Measurements from ENCODE around the gene UBXN1. TPM values are rescaled to one million over a fixed set of nuclear protein-coding genes. Genes with fewer than 3 reads are reported as not detected.

The UBXN1 gene
- total and polyA plus RNA-seq, 2 donors from 2014 or later, result 89.2 to 139 TPM

DNA sequence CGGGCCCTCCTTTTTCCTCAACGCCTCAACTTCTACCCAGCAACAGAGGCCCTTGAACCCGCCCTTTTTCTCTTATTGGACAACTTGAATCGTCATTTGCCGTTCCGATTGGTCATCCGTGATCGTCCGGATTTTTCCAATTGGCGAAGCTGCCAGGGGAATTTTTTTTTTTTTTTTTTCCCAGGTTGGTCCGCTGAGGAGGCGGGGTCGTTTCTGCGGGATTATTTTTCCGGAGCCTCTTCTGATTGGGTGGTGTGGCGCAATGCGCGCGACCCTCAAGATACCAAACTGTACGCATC, 48.9 kb upstream of the UBXN1 start:
- Histone ChIP-seq H3K9me3 (ENCODE audit: control insufficient read depth in 2 of 3, insufficient read depth in 1 of 3, low read length in 3 of 3) (no peaks in the 10 kb centered on the region), H3K9ac (ENCODE audit: low read length in 3 of 3) (peak overlapping the region; percentile 88 to 96 (median 93)), H3K4me1 (ENCODE audit: control insufficient read depth in 2 of 3, insufficient read depth in 2 of 3, low read depth in 1 of 3, low read length in 3 of 3) (peaks cover 3 to 18% (median 4%) of the 10 kb centered on the region in 3 donors), H3K27me3 (ENCODE audit: control insufficient read depth, insufficient read depth, low read length) (no peaks in the 10 kb centered on the region), H3K36me3 (ENCODE audit: control insufficient read depth in 2 of 3, insufficient read depth in 3 of 3, low read length in 3 of 3) (peaks cover under 1 to 13% (median 7%) of the 10 kb centered on the region in 3 donors), H3K27ac (ENCODE audit: low read depth in 2 of 2, low read length in 2 of 2) (peak overlapping the region; percentile 97 to 99), H3K4me3 (ENCODE audit: low read length in 3 of 3) (peak overlapping the region; percentile 96 to 99 (median 96))
- FAIRE-seq (peak; percentile 88), DNase-seq (peak; percentile 91 to 99 (median 96))
- intact Hi-C loops (cut with DNase I), result no loop called here
- no peak for TF ChIP-seq CTCF (IDR thresholded peaks at IDR 0.05; ENCODE audit: borderline replicate concordance, extremely low read depth, insufficient read depth)

GRCh38 chr11:62727165-62727871, 48.4 kb upstream of the UBXN1 start, which contains the start of gene HNRNPUL2:
TSS of gene HNRNPUL2 (minus strand) at chr11:62727457. CDS start at chr11:62727156, 301 bp downstream.
- intact Hi-C loops (cut with DNase I), result no loop called here
- Histone ChIP-seq H3K9ac (ENCODE audit: low read length in 3 of 3) (peak within 1 kb of the TSS; percentile 88 to 96 (median 93)), H3K36me3 (ENCODE audit: control insufficient read depth in 2 of 3, insufficient read depth in 3 of 3, low read length in 3 of 3) (peaks cover 6 to 18% (median 12%) of the 10 kb centered on the region in 3 donors), H3K9me3 (ENCODE audit: control insufficient read depth in 2 of 3, insufficient read depth in 1 of 3, low read length in 3 of 3) (no peaks in the 10 kb centered on the region), H3K4me1 (ENCODE audit: control insufficient read depth in 2 of 3, insufficient read depth in 2 of 3, low read depth in 1 of 3, low read length in 3 of 3) (peaks cover 3 to 18% (median 4%) of the 10 kb centered on the region in 3 donors), H3K27ac (ENCODE audit: low read depth in 2 of 2, low read length in 2 of 2) (peak within 1 kb of the TSS; percentile 97 to 99), H3K27me3 (ENCODE audit: control insufficient read depth, insufficient read depth, low read length) (no peaks in the 10 kb centered on the region), H3K4me3 (ENCODE audit: low read length in 3 of 3) (peak within 1 kb of the TSS; percentile 96 to 99 (median 96))
- no peak for FAIRE-seq
- DNase-seq, result peak; percentile 99 to 100 (median 99)
- no peak for TF ChIP-seq CTCF (IDR thresholded peaks at IDR 0.05; ENCODE audit: borderline replicate concordance, extremely low read depth, insufficient read depth)

GRCh38 chr11:62726915-62727164, 48.0 kb upstream of the UBXN1 start:
- FAIRE-seq, result no peak
- no peak for DNase-seq
- peak overlapping the region; percentile 97 to 99 for H3K27ac ChIP-seq (ENCODE audit: low read depth in 2 of 2, low read length in 2 of 2)
- intact Hi-C loops (cut with DNase I), result no loop called here
- H3K27me3 ChIP-seq (ENCODE audit: control insufficient read depth, insufficient read depth, low read length), result no peaks in the 10 kb centered on the region
- peaks cover 9 to 23% (median 16%) of the 10 kb centered on the region in 3 donors for H3K36me3 ChIP-seq (ENCODE audit: control insufficient read depth in 2 of 3, insufficient read depth in 3 of 3, low read length in 3 of 3)
- no peak for TF ChIP-seq CTCF (IDR thresholded peaks at IDR 0.05; ENCODE audit: borderline replicate concordance, extremely low read depth, insufficient read depth)
- no peaks in the 10 kb centered on the region for H3K9me3 ChIP-seq (ENCODE audit: control insufficient read depth in 2 of 3, insufficient read depth in 1 of 3, low read length in 3 of 3)
- H3K9ac ChIP-seq (ENCODE audit: low read length in 3 of 3), result peak overlapping the region; percentile 45 to 83 (median 78)
- H3K4me1 ChIP-seq (ENCODE audit: control insufficient read depth in 2 of 3, insufficient read depth in 2 of 3, low read depth in 1 of 3, low read length in 3 of 3), result peaks cover 3 to 20% (median 4%) of the 10 kb centered on the region in 3 donors
- peak overlapping the region; percentile 69 to 99 (median 82) for H3K4me3 ChIP-seq (ENCODE audit: low read length in 3 of 3)
